ENCODE data around the gene SEC14L2.
"Not testable (repeated sequence)": the region's sequence is repeated elsewhere in the genome, so short reads cannot be mapped to it uniquely, and the experiment has no call there.

Gene SEC14L2

GRCh38 chr22:30455075-30455840, 58.4 kb downstream of the SEC14L2 start:
- no peak for DNase-seq (ENCODE audit: low read depth in 2 of 2)

GRCh38 chr22:30457981-30458380, 61.2 kb downstream of the SEC14L2 start:
- no peak for DNase-seq (ENCODE audit: low read depth in 2 of 2)

GRCh38 chr22:30459181-30460052, 62.6 kb downstream of the SEC14L2 start:
- DNase-seq (ENCODE audit: low read depth in 2 of 2): no peak

GRCh38 chr22:30460147-30460546, 63.3 kb downstream of the SEC14L2 start:
- DNase-seq (ENCODE audit: low read depth in 2 of 2): no peak

DNA sequence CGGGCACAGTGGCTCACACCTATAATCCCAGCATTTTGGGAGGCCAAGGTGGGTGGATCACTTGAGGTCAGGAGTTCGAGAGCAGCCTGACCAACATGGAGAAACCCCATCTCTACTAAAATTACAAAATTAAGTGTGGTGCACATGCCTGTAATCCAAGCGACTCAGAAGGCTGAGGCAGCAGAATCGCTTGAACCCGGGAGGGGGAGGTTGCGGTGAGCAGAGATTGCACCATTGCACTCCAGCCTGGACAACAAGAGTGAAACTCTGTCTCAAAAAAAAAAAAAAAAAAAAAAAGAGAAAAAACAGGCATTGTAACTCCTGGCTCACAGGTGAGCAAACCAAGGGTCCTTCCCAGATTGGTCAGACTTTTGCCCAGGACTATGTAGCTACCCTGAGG, 63.7 kb downstream of the SEC14L2 start:
- not testable (repeated sequence) for DNase-seq (ENCODE audit: low read depth in 2 of 2)

- no peak for DNase-seq (ENCODE audit: low read depth in 2 of 2)
Measured at GRCh38 chr22:30469165-30469564, 72.3 kb downstream of the SEC14L2 start.

- DNase-seq (ENCODE audit: low read depth in 2 of 2): no peak
Measured at GRCh38 chr22:30470655-30471054, 73.8 kb downstream of the SEC14L2 start.

GRCh38 chr22:30471616-30472318, 74.9 kb downstream of the SEC14L2 start, which contains the start of gene SEC14L3:
Gene SEC14L3 (minus strand): TSS chr22:30472017. CDS start chr22:30471958, 59 bp downstream.
- DNase-seq (ENCODE audit: low read depth in 2 of 2): no peak

GRCh38 chr22:30472994-30473720, 76.3 kb downstream of the SEC14L2 start:
- DNase-seq (ENCODE audit: low read depth in 2 of 2): no peak

GRCh38 chr22:30474121-30474520, 77.3 kb downstream of the SEC14L2 start:
- no peak for DNase-seq (ENCODE audit: low read depth in 2 of 2)

Data from stimulated activated CD8-positive, alpha-beta memory T cell treated with anti-CD3 and anti-CD28 coated beads, Interleukin-2, amount 100 ng/mL, for 48 hours (primary cell).